B cell (primary cell): ENCODE data around the gene KRT34.

ENCODE experiments used
- EZH2 ChIP-seq: IDR thresholded peaks from 2 replicates; pipeline ENCODE4 v1.6.1; 2012; ENCODE audit warnings: borderline replicate concordance, low read depth, mild to moderate bottlenecking, moderate library complexity, low read length; ENCODE audit not compliant: insufficient read depth, poor library complexity, severe bottlenecking
- TF ChIP-seq, protein P1 (sequence below): fragments of 200-600 bp; IDR thresholded peaks from one replicate; pipeline ENCODE4 v1.8.0; 2022; ENCODE audit warnings: antibody characterized with exemption, mild to moderate bottlenecking

DNA sequence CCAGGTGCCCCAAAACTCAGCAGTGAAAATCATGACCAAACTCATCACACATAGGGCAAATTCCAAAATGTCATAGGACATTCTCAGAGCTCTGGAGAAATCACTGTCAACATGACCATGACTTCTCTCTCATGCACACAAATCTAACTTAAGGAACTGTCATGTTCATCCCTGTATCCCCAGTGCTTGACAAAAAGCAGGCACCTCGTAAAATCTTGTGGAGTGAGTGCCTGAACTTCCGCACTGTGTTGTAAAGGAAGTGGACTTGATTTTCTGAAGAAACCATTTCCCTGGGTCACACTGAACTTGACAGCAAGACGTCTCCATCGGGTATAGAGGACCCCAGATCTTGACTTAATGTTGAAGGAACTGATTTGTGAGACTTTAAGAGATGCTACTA is 39.5 kb upstream of the KRT34 start:
- TF ChIP-seq, protein P1, sequence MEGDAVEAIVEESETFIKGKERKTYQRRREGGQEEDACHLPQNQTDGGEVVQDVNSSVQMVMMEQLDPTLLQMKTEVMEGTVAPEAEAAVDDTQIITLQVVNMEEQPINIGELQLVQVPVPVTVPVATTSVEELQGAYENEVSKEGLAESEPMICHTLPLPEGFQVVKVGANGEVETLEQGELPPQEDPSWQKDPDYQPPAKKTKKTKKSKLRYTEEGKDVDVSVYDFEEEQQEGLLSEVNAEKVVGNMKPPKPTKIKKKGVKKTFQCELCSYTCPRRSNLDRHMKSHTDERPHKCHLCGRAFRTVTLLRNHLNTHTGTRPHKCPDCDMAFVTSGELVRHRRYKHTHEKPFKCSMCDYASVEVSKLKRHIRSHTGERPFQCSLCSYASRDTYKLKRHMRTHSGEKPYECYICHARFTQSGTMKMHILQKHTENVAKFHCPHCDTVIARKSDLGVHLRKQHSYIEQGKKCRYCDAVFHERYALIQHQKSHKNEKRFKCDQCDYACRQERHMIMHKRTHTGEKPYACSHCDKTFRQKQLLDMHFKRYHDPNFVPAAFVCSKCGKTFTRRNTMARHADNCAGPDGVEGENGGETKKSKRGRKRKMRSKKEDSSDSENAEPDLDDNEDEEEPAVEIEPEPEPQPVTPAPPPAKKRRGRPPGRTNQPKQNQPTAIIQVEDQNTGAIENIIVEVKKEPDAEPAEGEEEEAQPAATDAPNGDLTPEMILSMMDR = no peak
- TF ChIP-seq EZH2 = no peak
